NCI-H2081 treated with DMSO at 0.1 percent for 48 hours (cell line): Measurements from ENCODE around the gene SLC24A2.
"Not testable (repeated sequence)": the region's sequence is repeated elsewhere in the genome, so short reads cannot be mapped to it uniquely, and the experiment has no call there.

ENCODE experiments used
- DNase-seq: peaks from one replicate; lab custom pipeline; 2025; lab: John Stamatoyannopoulos, UW

Gene SLC24A2

GRCh38 chr9:19788614-19789271, at the start of gene SLC24A2:
TSS of gene SLC24A2 (minus strand) at chr9:19789037.
- no peak for DNase-seq

DNA sequence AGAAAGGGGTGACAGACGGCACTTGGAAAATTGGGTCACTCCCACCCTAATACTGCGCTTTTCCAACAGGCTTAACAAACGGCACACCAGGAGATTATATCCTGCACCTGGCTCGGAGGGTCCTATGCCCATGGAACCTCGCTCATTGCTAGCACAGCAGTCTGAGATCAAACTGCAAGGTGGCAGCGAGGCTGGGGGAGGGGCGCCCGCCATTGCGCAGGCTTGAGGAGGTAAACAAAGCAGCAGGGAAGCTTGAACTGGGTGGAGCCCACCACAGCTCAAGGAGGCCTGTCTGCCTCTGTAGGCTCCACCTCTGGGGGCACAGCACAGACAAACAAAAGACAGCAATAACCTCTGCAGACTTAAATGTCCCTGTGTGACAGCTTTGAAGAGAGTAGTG, 44.5 kb upstream of the SLC24A2 start:
- DNase-seq, result not testable (repeated sequence)

GRCh38 chr9:19830796-19831195, 42.0 kb upstream of the SLC24A2 start:
- DNase-seq, result no peak

DNA sequence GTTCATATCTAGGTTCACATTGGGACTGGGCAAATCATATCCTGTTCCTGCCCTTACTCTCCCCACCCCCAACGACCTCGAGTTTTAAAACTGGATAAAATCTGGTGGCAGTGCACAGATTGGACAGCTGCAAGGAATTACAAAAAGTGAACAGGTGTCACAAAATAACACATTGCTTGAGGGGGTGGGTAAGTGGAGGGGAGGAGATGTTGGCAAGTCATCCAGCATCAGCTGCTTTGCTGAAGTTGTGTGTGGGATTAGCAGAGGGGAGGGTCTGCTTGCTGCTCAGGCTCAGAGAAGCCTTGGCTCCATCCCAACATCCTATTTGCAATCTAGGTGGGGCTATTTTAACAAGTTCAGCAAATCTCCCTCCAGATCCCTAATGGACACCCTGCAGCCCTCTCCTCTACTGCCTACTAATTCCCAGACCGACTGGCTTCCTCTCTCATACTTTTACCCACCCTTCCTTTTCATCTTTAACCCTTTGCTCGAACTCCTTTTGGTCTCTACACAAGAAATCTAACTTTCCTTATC, 39.8 kb upstream of the SLC24A2 start:
- DNase-seq, result peak; percentile 15

DNA sequence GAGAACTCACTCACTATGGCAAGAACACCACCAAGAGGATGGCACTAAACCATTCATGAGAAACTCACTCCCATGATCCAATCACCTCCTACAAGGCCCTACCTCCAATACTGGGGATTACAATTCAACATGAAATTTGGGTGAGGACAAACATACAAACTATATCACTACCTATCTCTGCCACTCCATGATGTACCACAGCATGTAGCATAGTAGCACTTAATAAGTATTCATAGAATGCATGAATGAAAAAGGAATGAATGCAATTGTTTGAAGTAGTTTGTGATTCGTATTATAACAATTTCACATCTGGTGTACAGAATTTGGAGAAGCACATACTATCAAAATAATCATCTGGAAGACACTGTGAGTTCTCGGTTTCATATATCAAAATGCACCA, 27.9 kb upstream of the SLC24A2 start:
- DNase-seq, result no peak

- DNase-seq, result no peak
Measured at GRCh38 chr9:19812194-19812593, 23.4 kb upstream of the SLC24A2 start.

GRCh38 chr9:19809422-19810269, 20.8 kb upstream of the SLC24A2 start:
- DNase-seq, result no peak

DNA sequence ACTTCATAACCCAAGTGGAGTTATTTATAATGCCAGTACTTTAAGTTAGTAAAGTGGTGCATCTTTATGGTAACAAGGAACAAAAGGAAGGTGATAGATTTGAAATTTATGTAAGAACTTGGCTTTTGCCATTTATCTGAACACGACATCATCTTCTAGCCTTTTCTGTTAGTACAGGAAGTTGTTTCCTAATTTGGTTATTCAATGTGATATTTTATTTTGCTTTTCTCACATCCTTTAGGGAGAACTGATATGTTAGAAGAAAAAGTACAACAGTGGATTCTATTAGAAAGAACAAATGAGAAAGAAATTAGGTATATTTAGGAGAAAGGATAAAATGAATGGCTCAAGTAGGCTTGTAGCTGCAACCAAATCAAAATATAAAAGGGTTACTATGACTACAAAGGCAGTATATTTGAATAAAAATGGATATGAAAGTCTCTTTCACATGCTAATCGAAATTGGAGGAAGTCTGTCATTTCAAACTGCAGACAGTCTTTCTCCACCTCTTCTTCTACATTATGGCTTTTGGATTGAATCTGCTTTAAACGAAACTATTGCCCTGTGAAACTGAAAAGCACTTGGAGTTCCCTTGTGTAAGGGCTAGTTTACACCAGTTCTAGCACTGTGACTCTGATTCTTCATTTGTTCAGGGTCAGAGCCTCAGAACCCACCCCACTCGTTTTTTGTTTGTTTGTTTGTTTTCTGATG, 18.5 kb upstream of the SLC24A2 start:
- DNase-seq, result no peak

DNA sequence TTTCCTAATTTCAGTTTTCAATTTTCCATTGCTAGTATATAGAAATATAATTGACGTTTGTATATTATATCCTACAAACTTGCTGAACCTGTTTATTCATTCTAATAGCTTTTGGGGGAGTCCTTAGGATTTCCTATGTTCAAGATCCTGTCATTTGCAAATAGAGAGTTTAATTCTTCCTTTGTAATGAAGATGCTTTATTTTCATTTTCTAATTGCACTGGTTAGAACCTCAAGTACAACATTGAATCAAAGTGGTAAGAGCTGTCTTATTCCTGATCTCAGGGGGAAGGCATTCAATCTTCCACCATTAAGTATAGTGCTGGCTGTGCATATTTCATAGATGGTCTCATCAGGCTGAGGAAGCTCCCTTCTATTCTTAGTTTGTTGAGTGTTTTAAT, 15.6 kb upstream of the SLC24A2 start:
- no peak for DNase-seq

- no peak for DNase-seq
Measured at GRCh38 chr9:19800884-19801283, 12.0 kb upstream of the SLC24A2 start.

DNA sequence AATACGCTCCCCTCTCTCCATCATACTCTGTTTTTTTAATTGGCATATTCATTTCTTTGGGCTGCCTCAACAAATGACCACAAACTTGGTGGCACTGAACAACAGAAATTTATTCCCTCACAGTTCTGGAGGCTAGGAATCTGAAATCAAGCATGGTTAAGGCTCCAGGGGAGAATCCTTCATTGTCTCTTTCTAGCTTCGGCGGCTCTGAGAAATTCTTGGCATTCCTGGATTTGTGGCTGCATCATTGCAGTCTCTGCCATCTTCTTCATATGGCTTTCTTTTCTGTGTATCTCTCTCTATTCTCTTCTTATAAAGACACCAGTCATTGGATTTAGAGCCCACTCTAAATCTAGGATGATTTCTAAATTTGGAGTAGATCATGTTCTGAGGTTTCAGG, 10.9 kb upstream of the SLC24A2 start:
- no peak for DNase-seq

DNA sequence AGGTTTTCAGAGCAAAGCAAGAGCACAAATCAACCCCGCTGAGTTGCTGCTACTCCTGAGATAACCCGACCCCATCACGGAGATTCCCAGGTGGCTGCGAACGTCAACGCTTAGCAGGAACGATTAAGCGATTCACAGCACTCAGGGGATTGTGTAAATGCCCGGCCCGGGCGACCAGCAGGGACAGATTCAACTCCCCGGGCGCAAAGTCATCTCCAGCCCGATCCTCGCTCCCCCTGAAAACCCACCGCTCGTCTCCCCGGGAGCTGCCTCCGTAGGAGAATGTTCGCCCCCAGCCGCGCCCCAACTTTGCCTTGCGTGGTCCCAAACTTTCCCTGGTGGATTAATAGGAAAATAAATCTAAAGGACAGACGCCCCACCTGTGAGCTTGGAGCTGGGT, 685 bp downstream of the SLC24A2 start:
- no peak for DNase-seq

- DNase-seq, result no peak
Measured at GRCh38 chr9:19787672-19788071, 1.2 kb downstream of the SLC24A2 start.

- no peak for DNase-seq
Measured at GRCh38 chr9:19785230-19785629, 3.6 kb downstream of the SLC24A2 start.

DNA sequence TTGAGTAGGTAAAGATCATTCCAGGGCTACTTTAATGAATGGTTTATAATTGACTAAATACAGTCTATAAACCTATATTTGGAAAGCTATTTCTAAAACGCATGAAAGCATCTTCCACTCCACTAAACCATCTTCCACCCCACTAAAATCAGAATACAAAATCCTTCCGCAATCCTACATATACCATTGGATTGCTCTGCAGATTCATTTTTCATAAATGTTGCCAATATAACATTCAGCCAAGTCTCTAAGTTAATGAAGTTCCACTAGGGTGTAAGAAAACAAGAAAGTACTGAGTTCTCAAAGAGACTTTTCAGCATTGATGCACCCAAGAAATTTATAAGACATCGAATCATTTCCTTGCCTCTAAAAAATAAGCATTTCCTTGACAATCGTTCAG, 4.7 kb downstream of the SLC24A2 start:
- DNase-seq, result no peak

GRCh38 chr9:19783500-19783899, 5.3 kb downstream of the SLC24A2 start:
- no peak for DNase-seq

DNA sequence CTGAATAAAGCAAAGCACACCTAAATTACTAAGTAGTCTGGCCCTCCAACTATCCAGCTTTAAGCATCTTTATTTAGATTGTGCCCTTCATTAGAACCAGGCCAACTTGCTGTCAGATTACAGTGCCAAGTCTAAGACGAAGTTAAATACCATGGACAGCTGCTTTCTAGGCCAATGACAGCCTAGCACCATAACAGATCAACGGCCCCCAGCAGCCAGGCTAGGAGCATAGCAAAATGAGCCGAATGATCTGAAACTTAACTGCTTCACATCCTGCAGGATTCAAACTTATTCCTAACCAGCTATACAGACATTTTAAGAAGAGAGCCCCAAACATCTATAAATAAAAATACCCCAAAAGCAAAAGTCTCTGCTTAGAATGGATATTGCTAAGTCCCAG, 6.8 kb downstream of the SLC24A2 start:
- DNase-seq, result no peak

- no peak for DNase-seq
Measured at GRCh38 chr9:19781240-19781639, 7.6 kb downstream of the SLC24A2 start.

DNA sequence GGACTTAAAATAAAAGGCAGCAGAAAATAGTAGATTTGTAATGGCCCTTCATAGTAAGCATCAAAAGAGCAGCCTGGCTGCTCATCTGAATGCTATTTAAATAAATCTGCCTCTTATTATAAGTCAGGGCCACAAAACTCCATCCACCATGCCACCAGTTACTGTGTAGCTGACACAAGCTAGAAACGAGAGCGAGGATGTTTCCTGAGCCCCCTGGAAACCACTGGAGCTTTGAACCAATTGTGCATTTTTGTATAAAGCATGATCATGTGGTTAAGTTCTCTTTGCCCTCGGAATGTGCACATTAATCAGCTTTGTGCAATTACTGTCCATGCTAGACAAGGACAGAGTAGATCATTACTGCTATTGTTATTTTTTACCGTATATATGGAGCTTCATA, 17.4 kb downstream of the SLC24A2 start:
- DNase-seq, result no peak

GRCh38 chr9:19770973-19771372, 17.9 kb downstream of the SLC24A2 start:
- no peak for DNase-seq

DNA sequence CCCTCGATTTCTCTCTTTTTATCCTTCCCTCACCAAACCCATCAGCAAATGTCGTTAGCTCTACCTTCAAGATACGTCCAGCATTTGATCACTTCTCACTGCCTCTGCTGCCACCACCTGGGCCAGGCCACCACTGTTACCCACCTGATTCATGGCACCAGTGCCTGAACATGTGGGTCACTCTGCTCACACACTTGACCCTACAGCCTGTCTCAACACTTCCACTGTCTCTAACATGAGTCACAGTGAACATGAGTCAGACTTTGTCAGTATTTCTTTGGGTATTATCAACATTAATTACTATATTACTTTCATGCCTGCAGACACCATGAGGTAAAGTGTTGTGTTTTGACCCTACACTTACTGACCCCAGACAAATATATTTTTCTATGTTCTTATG, 19.6 kb downstream of the SLC24A2 start:
- no peak for DNase-seq

DNA sequence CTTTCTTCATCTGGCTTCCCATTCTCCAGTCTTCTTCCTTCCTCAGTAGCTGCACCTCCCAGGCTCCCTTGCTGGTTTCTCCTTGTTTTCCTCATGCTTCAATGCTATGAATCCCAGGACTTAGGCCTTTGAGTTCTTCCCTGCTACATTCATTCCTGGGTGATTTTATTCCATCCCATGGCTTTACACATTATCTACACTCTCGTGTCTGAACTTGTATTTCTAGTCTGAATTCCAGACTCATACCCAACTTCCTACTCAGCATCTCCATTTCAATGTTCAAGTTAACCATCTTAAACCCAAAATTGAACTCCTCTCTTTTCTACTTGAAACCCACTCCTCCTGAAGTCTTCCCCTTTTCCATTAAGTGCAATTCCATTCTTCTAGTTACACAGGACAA, 20.0 kb downstream of the SLC24A2 start:
- no peak for DNase-seq

DNA sequence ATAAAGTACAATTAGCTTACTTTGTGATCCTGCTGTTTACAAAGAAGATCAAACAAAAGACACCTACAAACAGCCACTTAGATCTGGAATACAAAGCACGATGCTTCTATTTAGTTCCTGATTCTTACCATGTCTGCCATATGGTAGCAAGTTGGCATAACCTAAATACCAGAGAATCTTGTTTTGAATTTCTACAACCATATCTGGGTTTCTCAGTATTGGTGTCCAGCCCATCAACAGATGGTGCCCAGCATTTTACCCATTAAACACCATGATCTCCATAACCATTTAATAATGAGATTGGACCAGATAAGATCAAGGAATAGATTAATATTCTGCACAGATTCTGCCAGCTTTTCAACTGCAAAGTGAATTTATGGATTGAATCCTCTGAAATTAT, 29.8 kb downstream of the SLC24A2 start:
- DNase-seq, result no peak
